SK-N-SH treated with all-trans-retinoic acid at 6 μM for 48 hours (cell line): ENCODE results near the gene POLE.

Experiments used
- ATAC-seq: fragments of 200-7000 bp; cut with Tn5 transposase; 3 replicates; pipeline ENCODE4 v1.9.1; 2020; ENCODE audit warnings: mild to moderate bottlenecking, moderate library complexity
- ARNTL ChIP-seq: fragments of 450-650 bp; formaldehyde crosslinking; IDR thresholded peaks from 2 replicates; pipeline ENCODE4 v1.5.0; 2020; ENCODE audit warnings: low read depth, mild to moderate bottlenecking, moderate library complexity, borderline replicate concordance
- BACH2 ChIP-seq: fragments of 250-450 bp; sonication (Bioruptor Pico); IDR thresholded peaks from 2 replicates; pipeline ENCODE4 v1.9.0; 2021; ENCODE audit warnings: mild to moderate bottlenecking, borderline replicate concordance
- CREB5 ChIP-seq: fragments of 250-450 bp; sonication (Bioruptor Pico); IDR thresholded peaks from 2 replicates; pipeline ENCODE4 v1.5.1; 2020; ENCODE audit warnings: low read depth, mild to moderate bottlenecking, moderate library complexity
- CSDC2 ChIP-seq: fragments of 250-450 bp; sonication (Bioruptor Pico); IDR thresholded peaks from 2 replicates; pipeline ENCODE4 v1.5.0; 2020; ENCODE audit warnings: mild to moderate bottlenecking, moderate library complexity
- CSRNP3 ChIP-seq: fragments of 250-450 bp; sonication (Bioruptor Pico); IDR thresholded peaks from 2 replicates; pipeline ENCODE4 v1.5.1; 2021; ENCODE audit warnings: mild to moderate bottlenecking, moderate library complexity
- ESRRG ChIP-seq: fragments of 250-450 bp; sonication (Bioruptor Pico); IDR thresholded peaks from 2 replicates; pipeline ENCODE4 v1.6.1; 2021; ENCODE audit warnings: mild to moderate bottlenecking
- ISL1 ChIP-seq: fragments of 250-450 bp; sonication (Bioruptor Pico); IDR thresholded peaks from 2 replicates; pipeline ENCODE4 v2.1.2; 2022; ENCODE audit warnings: mild to moderate bottlenecking, moderate library complexity
- OSR1 ChIP-seq: fragments of 250-450 bp; sonication (Bioruptor Pico); IDR thresholded peaks from 2 replicates; pipeline ENCODE4 v1.8.0; 2022; ENCODE audit warnings: moderate library complexity, mild to moderate bottlenecking, inconsistent platforms
- PATZ1 ChIP-seq: fragments of 250-450 bp; sonication (Bioruptor Pico); IDR thresholded peaks from 2 replicates; pipeline ENCODE4 v1.8.0; 2020; ENCODE audit warnings: mild to moderate bottlenecking, moderate library complexity, borderline replicate concordance
- POU6F1 ChIP-seq: fragments of 250-450 bp; sonication (Bioruptor Pico); IDR thresholded peaks from 2 replicates; pipeline ENCODE4 v1.8.0; 2021; ENCODE audit warnings: low read depth, mild to moderate bottlenecking, moderate library complexity, borderline replicate concordance
- RARB ChIP-seq: fragments of 250-450 bp; sonication (Bioruptor Pico); IDR thresholded peaks from 2 replicates; pipeline ENCODE4 v1.8.0; 2021; ENCODE audit warnings: mild to moderate bottlenecking, moderate library complexity
- TCF4 ChIP-seq: fragments of 250-450 bp; sonication (Bioruptor Pico); IDR thresholded peaks from 2 replicates; pipeline ENCODE4 v1.8.0; 2021; ENCODE audit warnings: mild to moderate bottlenecking, moderate library complexity, borderline replicate concordance
- TOX ChIP-seq: fragments of 250-450 bp; sonication (Bioruptor Pico); IDR thresholded peaks from 2 replicates; pipeline ENCODE4 v1.8.0; 2021; ENCODE audit warnings: mild to moderate bottlenecking, moderate library complexity, borderline replicate concordance
- TSHZ2 ChIP-seq: fragments of 250-450 bp; sonication (Bioruptor Pico); IDR thresholded peaks from 2 replicates; pipeline ENCODE4 v1.5.0; 2020; ENCODE audit warnings: mild to moderate bottlenecking, moderate library complexity
- ZC3H10 ChIP-seq: fragments of 250-450 bp; sonication (Bioruptor Pico); IDR thresholded peaks from 2 replicates; pipeline ENCODE4 v1.5.1; 2021; ENCODE audit warnings: mild to moderate bottlenecking, moderate library complexity
- ZFP3 ChIP-seq: fragments of 250-450 bp; sonication (Bioruptor Pico); IDR thresholded peaks from 2 replicates; pipeline ENCODE4 v1.5.0; 2020; ENCODE audit warnings: mild to moderate bottlenecking, moderate library complexity
- ZFP30 ChIP-seq: fragments of 450-650 bp; formaldehyde crosslinking; IDR thresholded peaks from 2 replicates; pipeline ENCODE4 v1.5.0; 2022; ENCODE audit warnings: mild to moderate bottlenecking, moderate library complexity
- ZNF565 ChIP-seq: fragments of 450-650 bp; formaldehyde crosslinking; conservative IDR thresholded peaks from 2 replicates; pipeline ENCODE4 v1.5.0; 2020; ENCODE audit warnings: low read depth, mild to moderate bottlenecking, moderate library complexity
- ZNF70 ChIP-seq: fragments of 450-650 bp; formaldehyde crosslinking; IDR thresholded peaks from 2 replicates; pipeline ENCODE4 v1.5.0; 2020; ENCODE audit warnings: mild to moderate bottlenecking, moderate library complexity
- ZNF8 ChIP-seq: fragments of 450-650 bp; formaldehyde crosslinking; IDR thresholded peaks from 2 replicates; pipeline ENCODE4 v1.5.0; 2020; ENCODE audit warnings: mild to moderate bottlenecking, moderate library complexity

The POLE gene

GRCh38 chr12:132624910-132625630 lies 62.1 kb downstream of the POLE start:
- no peak for ATAC-seq
- TF ChIP-seq OSR1 (CRISPR knock-in tag) = no peak
- no peak for TF ChIP-seq ZC3H10 (CRISPR knock-in tag)
- no peak for TF ChIP-seq CREB5
- TF ChIP-seq TOX (CRISPR knock-in tag) = no peak
- TF ChIP-seq ZNF8 (CRISPR knock-in tag) = no peak
- no peak for TF ChIP-seq RARB (CRISPR knock-in tag)
- TF ChIP-seq ZFP30 (CRISPR knock-in tag) = no peak
- no peak for TF ChIP-seq ZNF565 (CRISPR knock-in tag)
- TF ChIP-seq CSDC2 (CRISPR knock-in tag) = no peak
- no peak for TF ChIP-seq ESRRG (CRISPR knock-in tag)
- no peak for TF ChIP-seq PATZ1 (CRISPR knock-in tag)
- no peak for TF ChIP-seq TCF4
- no peak for TF ChIP-seq CSRNP3 (CRISPR knock-in tag)
- TF ChIP-seq ARNTL (CRISPR knock-in tag) = no peak
- no peak for TF ChIP-seq ZFP3 (CRISPR knock-in tag)
- TF ChIP-seq POU6F1 = no peak

GRCh38 chr12:132624186-132624855 lies 62.8 kb downstream of the POLE start:
- TF ChIP-seq PATZ1 (CRISPR knock-in tag) = no peak
- no peak for TF ChIP-seq ISL1
- no peak for TF ChIP-seq ZC3H10 (CRISPR knock-in tag)
- TF ChIP-seq ARNTL (CRISPR knock-in tag) = no peak
- TF ChIP-seq BACH2 (CRISPR knock-in tag) = no peak
- no peak for ATAC-seq

- TF ChIP-seq ZNF70 (no peak), ZC3H10 (CRISPR knock-in tag) (no peak), TSHZ2 (CRISPR knock-in tag) (no peak), BACH2 (CRISPR knock-in tag) (no peak), ZFP30 (CRISPR knock-in tag) (no peak), TOX (CRISPR knock-in tag) (no peak), OSR1 (CRISPR knock-in tag) (no peak), ARNTL (CRISPR knock-in tag) (no peak), POU6F1 (no peak), ESRRG (CRISPR knock-in tag) (no peak)
- TF ChIP-seq, all 23 proteins: peak for 0
- ATAC-seq = peak; percentile 60
These were observed 63.9 kb downstream of the POLE start for GRCh38 chr12:132623072-132623869.
